GM23338 (cell line): ENCODE measurements around the gene STK11IP. TPM values are rescaled to one million over a fixed set of nuclear protein-coding genes. Genes with fewer than 3 reads are reported as not detected.

ENCODE experiments used
- ATAC-seq: fragments of 200-7000 bp; cut with Tn5 transposase; 3 replicates; pipeline ENCODE4 v1.9.1; 2020
- DNase-seq: peaks from one replicate; pipeline ENCODE4 v3.0.0-alpha.2; 2015; ENCODE audit warnings: low spot score
- H2AFZ ChIP-seq: fragments of 200-600 bp; sonication (generic); 2 replicates; pipeline ENCODE4 v1.8.0; 2016; ENCODE audit warnings: antibody characterized with exemption, mild to moderate bottlenecking, moderate library complexity
- H3F3A ChIP-seq: fragments of 200-600 bp; sonication (generic); replicated peaks from 2 replicates; pipeline ENCODE4 v1.8.0; 2017; ENCODE audit warnings: antibody characterized with exemption, mixed run types, low read depth
- H3K27ac ChIP-seq: fragments of 200-600 bp; sonication (generic); 2 replicates; pipeline ENCODE4 v1.6.1; 2016; ENCODE audit warnings: low read depth
- H3K27me3 ChIP-seq: fragments of 200-600 bp; sonication (generic); 2 replicates; pipeline ENCODE4 v1.8.0; 2016; ENCODE audit warnings: mild to moderate bottlenecking, mixed run types, moderate library complexity; ENCODE audit not compliant: insufficient read depth
- H3K36me3 ChIP-seq: fragments of 200-600 bp; sonication (generic); 2 replicates; pipeline ENCODE4 v1.8.0; 2016; ENCODE audit warnings: mild to moderate bottlenecking; ENCODE audit not compliant: insufficient read depth
- H3K4me1 ChIP-seq: fragments of 200-600 bp; sonication (generic); 2 replicates; pipeline ENCODE4 v1.8.0; 2016; ENCODE audit warnings: mild to moderate bottlenecking, moderate library complexity; ENCODE audit not compliant: insufficient read depth
- H3K4me2 ChIP-seq: fragments of 200-600 bp; sonication (generic); 2 replicates; pipeline ENCODE4 v1.7.1; 2017; ENCODE audit warnings: mixed run types
- H3K4me3 ChIP-seq: fragments of 200-600 bp; sonication (generic); 2 replicates; pipeline ENCODE4 v1.6.1; 2016; ENCODE audit warnings: mixed run types
- H3K79me2 ChIP-seq: fragments of 200-600 bp; sonication (generic); replicated peaks from 2 replicates; pipeline ENCODE4 v1.8.0; 2017; ENCODE audit warnings: mild to moderate bottlenecking; ENCODE audit not compliant: insufficient read depth
- H3K9me2 ChIP-seq: fragments of 200-600 bp; sonication (generic); 2 replicates; pipeline ENCODE4 v1.8.0; 2017; ENCODE audit not compliant: insufficient read depth
- H4K20me1 ChIP-seq: fragments of 200-600 bp; sonication (generic); replicated peaks from 2 replicates; pipeline ENCODE4 v1.8.0; 2017; ENCODE audit warnings: mild to moderate bottlenecking; ENCODE audit not compliant: insufficient read depth
- H3K27ac Mint-ChIP-seq: 2 replicates; pipeline ENCODE4 v1.8.0; 2020; ENCODE audit warnings: inconsistent platforms, mild to moderate bottlenecking, moderate library complexity, mixed read lengths
- H3K27me3 Mint-ChIP-seq: 3 replicates; pipeline ENCODE4 v1.8.0; 2022; ENCODE audit warnings: low read depth, mild to moderate bottlenecking, moderate library complexity, mixed read lengths, inconsistent platforms; ENCODE audit not compliant: insufficient read depth, poor library complexity
- H3K36me3 Mint-ChIP-seq: 3 replicates; pipeline ENCODE4 v1.8.0; 2021; ENCODE audit warnings: low read depth, mild to moderate bottlenecking, inconsistent platforms, moderate library complexity, mixed read lengths
- H3K4me1 Mint-ChIP-seq: 3 replicates; pipeline ENCODE4 v1.8.0; 2020; ENCODE audit warnings: mild to moderate bottlenecking, inconsistent platforms, mixed read lengths
- H3K4me3 Mint-ChIP-seq: 3 replicates; pipeline ENCODE4 v1.8.0; 2021; ENCODE audit warnings: moderate library complexity, mild to moderate bottlenecking, inconsistent platforms, mixed read lengths
- H3K9me3 Mint-ChIP-seq: 3 replicates; pipeline ENCODE4 v1.8.0; 2020; ENCODE audit warnings: moderate library complexity, mild to moderate bottlenecking, inconsistent platforms, mixed read lengths
- CREB1 ChIP-seq: fragments of 250-450 bp; sonication (Bioruptor Pico); IDR thresholded peaks from 2 replicates; pipeline ENCODE4 v1.5.0; 2020; ENCODE audit warnings: low read depth, mild to moderate bottlenecking, moderate library complexity
- ETS1 ChIP-seq: IDR thresholded peaks from 2 replicates; pipeline ENCODE4 v1.6.1; 2016; ENCODE audit warnings: antibody characterized with exemption
- EZH2 ChIP-seq: fragments of 200-600 bp; sonication (generic); IDR thresholded peaks from one replicate; pipeline ENCODE4 v1.8.0; 2017; ENCODE audit warnings: antibody characterized with exemption, mild to moderate bottlenecking, low read depth; ENCODE audit not compliant: unreplicated experiment
- EZH2phosphoT487 ChIP-seq: fragments of 200-600 bp; sonication (generic); IDR thresholded peaks from one replicate; pipeline ENCODE4 v1.8.1; 2018; ENCODE audit warnings: antibody characterized with exemption; ENCODE audit not compliant: unreplicated experiment
- JUNB ChIP-seq: IDR thresholded peaks from one replicate; pipeline ENCODE4 v1.6.1; 2016; ENCODE audit warnings: antibody characterized with exemption; ENCODE audit not compliant: unreplicated experiment
- NANOG ChIP-seq: IDR thresholded peaks from 2 replicates; pipeline ENCODE4 v1.6.1; 2016; ENCODE audit warnings: antibody characterized with exemption, borderline replicate concordance
- POLR2AphosphoS5 ChIP-seq: IDR thresholded peaks from 2 replicates; pipeline ENCODE4 v1.6.1; 2016; ENCODE audit warnings: antibody characterized with exemption, low read depth
- STAT1 ChIP-seq: IDR thresholded peaks from one replicate; pipeline ENCODE4 v1.6.1; 2016; ENCODE audit warnings: antibody characterized with exemption; ENCODE audit not compliant: unreplicated experiment
- ZNF114 ChIP-seq: fragments of 250-450 bp; sonication (Bioruptor Pico); IDR thresholded peaks from 2 replicates; pipeline ENCODE4 v1.5.0; 2020; ENCODE audit warnings: mild to moderate bottlenecking, moderate library complexity
- ZNF331 ChIP-seq: fragments of 250-450 bp; sonication (Bioruptor Pico); IDR thresholded peaks from 2 replicates; pipeline ENCODE4 v1.5.0; 2020; ENCODE audit warnings: low read depth, mild to moderate bottlenecking, moderate library complexity
- ZNF462 ChIP-seq: fragments of 250-450 bp; sonication (Bioruptor Pico); IDR thresholded peaks from 2 replicates; pipeline ENCODE4 v1.5.0; 2020; ENCODE audit warnings: mild to moderate bottlenecking, moderate library complexity
- polyA plus RNA-seq: library from polyadenylated mRNA; unstranded; fragments of >200 nt; fragmentation: Nextera tagmentation; extraction: Ambion mirVana; gene quantifications from 2 replicates; pipeline ENCODE4 v1.2.1, GENCODE V29; 2016
- total RNA-seq: library from RNA; depleted of rRNA; stranded (reverse); fragments of >200 nt; shearing (Covaris generic); gene quantifications from 2 replicates; pipeline ENCODE4 v1.2.3, GENCODE V29; 2014
- TF ChIP-seq, protein P1 (sequence below): IDR thresholded peaks from one replicate; pipeline ENCODE4 v1.6.1; 2018; ENCODE audit warnings: antibody characterized with exemption; ENCODE audit not compliant: unreplicated experiment
- TF ChIP-seq, protein P2 (sequence below), 2 experiments: fragments of 200-600 bp in 1 of 2; sonication (generic) in 1 of 2; conservative IDR thresholded peaks; 2 replicates each; pipeline versions ENCODE4 v1.5.1 to v1.6.1; 2016 to 2017; ENCODE audit warnings: antibody characterized with exemption in 2 of 2, low read depth in 2 of 2, mild to moderate bottlenecking in 2 of 2, moderate library complexity in 1 of 2

The STK11IP gene
- total and polyA plus RNA-seq, 2 experiments from 2014 or later: 16.6 to 28.1 TPM

- no peak overlapping the region for H3K4me3 ChIP-seq
- Mint-ChIP-seq H3K9me3 (no peaks in the 10 kb centered on the region; the same call in 2 of the 3 replicates), H3K27ac (no peak overlapping the region), H3K27me3 (peaks cover 34% of the 10 kb centered on the region), H3K36me3 (peaks cover 24% of the 10 kb centered on the region), H3K4me1 (peaks cover 23% of the 10 kb centered on the region), H3K4me3 (no peak overlapping the region; the same call in 2 of the 3 replicates)
- peaks cover 10% of the 10 kb centered on the region for H3K4me1 ChIP-seq
- peaks cover 4% of the 10 kb centered on the region for H3F3A ChIP-seq
- TF ChIP-seq CREB1 (CRISPR knock-in tag) (no peak), ZNF462 (CRISPR knock-in tag) (no peak), ZNF114 (no peak), EZH2 (no peak), ZNF331 (CRISPR knock-in tag) (no peak), JUNB (no peak), ETS1 (no peak), POLR2AphosphoS5 (no peak), EZH2phosphoT487 (no peak), STAT1 (no peak), NANOG (no peak)
- TF ChIP-seq, protein P1, sequence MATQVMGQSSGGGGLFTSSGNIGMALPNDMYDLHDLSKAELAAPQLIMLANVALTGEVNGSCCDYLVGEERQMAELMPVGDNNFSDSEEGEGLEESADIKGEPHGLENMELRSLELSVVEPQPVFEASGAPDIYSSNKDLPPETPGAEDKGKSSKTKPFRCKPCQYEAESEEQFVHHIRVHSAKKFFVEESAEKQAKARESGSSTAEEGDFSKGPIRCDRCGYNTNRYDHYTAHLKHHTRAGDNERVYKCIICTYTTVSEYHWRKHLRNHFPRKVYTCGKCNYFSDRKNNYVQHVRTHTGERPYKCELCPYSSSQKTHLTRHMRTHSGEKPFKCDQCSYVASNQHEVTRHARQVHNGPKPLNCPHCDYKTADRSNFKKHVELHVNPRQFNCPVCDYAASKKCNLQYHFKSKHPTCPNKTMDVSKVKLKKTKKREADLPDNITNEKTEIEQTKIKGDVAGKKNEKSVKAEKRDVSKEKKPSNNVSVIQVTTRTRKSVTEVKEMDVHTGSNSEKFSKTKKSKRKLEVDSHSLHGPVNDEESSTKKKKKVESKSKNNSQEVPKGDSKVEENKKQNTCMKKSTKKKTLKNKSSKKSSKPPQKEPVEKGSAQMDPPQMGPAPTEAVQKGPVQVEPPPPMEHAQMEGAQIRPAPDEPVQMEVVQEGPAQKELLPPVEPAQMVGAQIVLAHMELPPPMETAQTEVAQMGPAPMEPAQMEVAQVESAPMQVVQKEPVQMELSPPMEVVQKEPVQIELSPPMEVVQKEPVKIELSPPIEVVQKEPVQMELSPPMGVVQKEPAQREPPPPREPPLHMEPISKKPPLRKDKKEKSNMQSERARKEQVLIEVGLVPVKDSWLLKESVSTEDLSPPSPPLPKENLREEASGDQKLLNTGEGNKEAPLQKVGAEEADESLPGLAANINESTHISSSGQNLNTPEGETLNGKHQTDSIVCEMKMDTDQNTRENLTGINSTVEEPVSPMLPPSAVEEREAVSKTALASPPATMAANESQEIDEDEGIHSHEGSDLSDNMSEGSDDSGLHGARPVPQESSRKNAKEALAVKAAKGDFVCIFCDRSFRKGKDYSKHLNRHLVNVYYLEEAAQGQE: no peak
- TF ChIP-seq, protein P2, sequence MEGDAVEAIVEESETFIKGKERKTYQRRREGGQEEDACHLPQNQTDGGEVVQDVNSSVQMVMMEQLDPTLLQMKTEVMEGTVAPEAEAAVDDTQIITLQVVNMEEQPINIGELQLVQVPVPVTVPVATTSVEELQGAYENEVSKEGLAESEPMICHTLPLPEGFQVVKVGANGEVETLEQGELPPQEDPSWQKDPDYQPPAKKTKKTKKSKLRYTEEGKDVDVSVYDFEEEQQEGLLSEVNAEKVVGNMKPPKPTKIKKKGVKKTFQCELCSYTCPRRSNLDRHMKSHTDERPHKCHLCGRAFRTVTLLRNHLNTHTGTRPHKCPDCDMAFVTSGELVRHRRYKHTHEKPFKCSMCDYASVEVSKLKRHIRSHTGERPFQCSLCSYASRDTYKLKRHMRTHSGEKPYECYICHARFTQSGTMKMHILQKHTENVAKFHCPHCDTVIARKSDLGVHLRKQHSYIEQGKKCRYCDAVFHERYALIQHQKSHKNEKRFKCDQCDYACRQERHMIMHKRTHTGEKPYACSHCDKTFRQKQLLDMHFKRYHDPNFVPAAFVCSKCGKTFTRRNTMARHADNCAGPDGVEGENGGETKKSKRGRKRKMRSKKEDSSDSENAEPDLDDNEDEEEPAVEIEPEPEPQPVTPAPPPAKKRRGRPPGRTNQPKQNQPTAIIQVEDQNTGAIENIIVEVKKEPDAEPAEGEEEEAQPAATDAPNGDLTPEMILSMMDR (conservative IDR thresholded peaks at IDR 0.05; ENCODE audit: low read depth in 2 of 2): no peak
- H3K36me3 ChIP-seq: no peaks in the 10 kb centered on the region
- peaks cover 5% of the 10 kb centered on the region; the same call in 1 of the 2 replicates for H4K20me1 ChIP-seq
- peaks cover 14% of the 10 kb centered on the region for H3K27me3 ChIP-seq
- no peak overlapping the region for H3K27ac ChIP-seq
- no peaks in the 10 kb centered on the region for H3K79me2 ChIP-seq
- H3K4me2 ChIP-seq: no peak overlapping the region
- no peaks in the 10 kb centered on the region for H3K9me2 ChIP-seq
- ATAC-seq (no peak), DNase-seq (no peak)
- H2AFZ ChIP-seq: no peak overlapping the region
Measured at GRCh38 chr2:219548990-219549389, 48.7 kb upstream of the STK11IP start.
